NCI-H1436 treated with DMSO at 0.1 percent for 48 hours (cell line): ENCODE data around the gene C1orf174.

Experiments used
- DNase-seq: peaks from one replicate; lab custom pipeline; 2025; lab: John Stamatoyannopoulos, UW

The C1orf174 gene

GRCh38 chr1:3868464-3869006, 31.5 kb downstream of the C1orf174 start:
- DNase-seq: no peak

- DNase-seq: no peak
Measured at GRCh38 chr1:3865606-3866160, 34.4 kb downstream of the C1orf174 start.

- DNase-seq: no peak
Measured at GRCh38 chr1:3864884-3865283, 35.2 kb downstream of the C1orf174 start.

- DNase-seq: no peak
Measured at GRCh38 chr1:3863231-3863935, 36.7 kb downstream of the C1orf174 start.

- DNase-seq: no peak
Measured at GRCh38 chr1:3858231-3858981, 41.7 kb downstream of the C1orf174 start.

GRCh38 chr1:3857791-3858129, 42.3 kb downstream of the C1orf174 start:
- DNase-seq: no peak

- DNase-seq: peak; percentile 88
Measured at GRCh38 chr1:3856923-3857790, 42.9 kb downstream of the C1orf174 start, which contains the start of the genes CEP104 and DFFB. TSS of gene CEP104 (minus strand) at chr1:3857211. CDS start at chr1:3852407, 4,804 bp downstream. TSS of gene DFFB (plus strand) at chr1:3857476. CDS start at chr1:3857604, 128 bp downstream.

GRCh38 chr1:3852711-3853485, 47.2 kb downstream of the C1orf174 start:
- no peak for DNase-seq

GRCh38 chr1:3852091-3852490, 48.0 kb downstream of the C1orf174 start:
- no peak for DNase-seq

GRCh38 chr1:3851292-3851691, 48.8 kb downstream of the C1orf174 start:
- no peak for DNase-seq

- no peak for DNase-seq
Measured at GRCh38 chr1:3850857-3851256, 49.2 kb downstream of the C1orf174 start.

GRCh38 chr1:3847081-3847480, 53.0 kb downstream of the C1orf174 start:
- no peak for DNase-seq

GRCh38 chr1:3846541-3846940, 53.5 kb downstream of the C1orf174 start:
- DNase-seq: no peak

- DNase-seq: no peak
Measured at GRCh38 chr1:3842912-3843311, 57.2 kb downstream of the C1orf174 start.

- DNase-seq: no peak
Measured at GRCh38 chr1:3841491-3841890, 58.6 kb downstream of the C1orf174 start.
